A673 (cell line): ENCODE data around the gene TMEM238L.

Experiments
- CTCF ChIP-seq: fragments of 300-800, 200-600 bp; sonication (generic); conservative IDR thresholded peaks from 2 replicates; pipeline ENCODE4 v1.5.1; 2017; ENCODE audit warnings: low read depth, mild to moderate bottlenecking, antibody characterized with exemption, low read length, moderate library complexity, mixed read lengths
- EZH2 ChIP-seq: fragments of 200-600 bp; sonication (generic); IDR thresholded peaks from 2 replicates; pipeline ENCODE4 v1.6.1; 2017; ENCODE audit warnings: borderline replicate concordance, low read depth, mild to moderate bottlenecking, mixed read lengths, antibody characterized with exemption, low read length; ENCODE audit not compliant: poor library complexity, severe bottlenecking

DNA sequence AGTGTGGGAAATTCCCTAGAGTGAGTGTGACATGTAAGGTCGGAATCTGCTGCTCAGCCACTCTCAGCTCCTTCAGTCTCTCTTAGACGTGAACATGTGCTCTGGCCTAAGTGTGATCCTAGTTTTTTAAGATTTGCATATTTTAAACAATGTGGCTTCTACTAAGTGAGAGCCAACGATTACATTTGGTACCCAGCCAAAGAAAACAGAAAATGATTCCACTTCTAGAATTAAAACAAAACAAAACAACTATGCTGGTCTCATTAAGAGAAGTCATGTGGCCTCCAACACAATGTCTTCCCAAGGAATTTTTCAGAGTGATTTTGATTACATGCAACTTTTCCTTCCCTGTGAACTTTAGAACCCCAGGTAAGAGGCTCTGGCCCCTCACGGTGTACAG lies 10.1 kb downstream of the TMEM238L start:
- TF ChIP-seq CTCF (no peak), EZH2 (no peak)
